Mesodermal cell (in vitro differentiated cells): Measurements from ENCODE around the gene MED27.
A peak's percentile ranks its signal among the peaks of the same experiment; 100 is the strongest.
"Not testable (repeated sequence)": the region's sequence is repeated elsewhere in the genome, so short reads cannot be mapped to it uniquely, and the experiment has no call there.

Source experiments
- H3K27ac ChIP-seq: 2 replicates; pipeline ENCODE4 v1.7.0; 2013; ENCODE audit warnings: mild to moderate bottlenecking, low read depth, low read length, moderate library complexity; ENCODE audit not compliant: severe bottlenecking
- H3K36me3 ChIP-seq: 2 replicates; pipeline ENCODE4 v1.7.1; 2013; ENCODE audit warnings: mild to moderate bottlenecking, low read length, moderate library complexity; ENCODE audit not compliant: control insufficient read depth, insufficient read depth
- H3K4me1 ChIP-seq: one replicate; pipeline ENCODE4 v1.7.1; 2013; ENCODE audit warnings: mild to moderate bottlenecking, low read length; ENCODE audit not compliant: insufficient read depth, control insufficient read depth, poor library complexity, severe bottlenecking
- H3K4me3 ChIP-seq: 2 replicates; pipeline ENCODE4 v1.7.0; 2013; ENCODE audit warnings: low read length, control low read depth, mild to moderate bottlenecking; ENCODE audit not compliant: insufficient read depth, poor library complexity, severe bottlenecking; ENCODE audit errors: extremely low read depth
- H3K9me3 ChIP-seq: 2 replicates; pipeline ENCODE4 v1.7.1; 2013; ENCODE audit warnings: mild to moderate bottlenecking, low read length, moderate library complexity; ENCODE audit not compliant: control insufficient read depth
- WGBS, 2 experiments: methylation state at CpG; one replicate each; pipeline ENCODE4 v1.1.5; 2013; ENCODE audit warnings: missing lambda C conversion rate in 2 of 2; ENCODE audit not compliant: insufficient coverage in 2 of 2; 5-methylcytosine and 5-hydroxymethylcytosine counted together

MED27 gene

GRCh38 chr9:132018957-132019405 is 60.7 kb downstream of the MED27 start:
- H3K36me3 ChIP-seq = no peaks in the 10 kb centered on the region
- no peak overlapping the region for H3K4me3 ChIP-seq
- no peaks in the 10 kb centered on the region for H3K9me3 ChIP-seq
- peaks cover 5% of the 10 kb centered on the region for H3K4me1 ChIP-seq
- WGBS, 2 experiments = 74 to 100% methylated on average over 2 to 3 of the region's 3 CpGs
- H3K27ac ChIP-seq = no peak overlapping the region

GRCh38 chr9:132016456-132016855 is 63.2 kb downstream of the MED27 start:
- Histone ChIP-seq H3K4me1 (peaks cover 5% of the 10 kb centered on the region), H3K27ac (no peak overlapping the region), H3K9me3 (no peaks in the 10 kb centered on the region), H3K36me3 (peaks cover 4% of the 10 kb centered on the region), H3K4me3 (no peak overlapping the region)
- 92 to 100% methylated on average over 2 of the region's 3 CpGs for WGBS, 2 experiments

- Histone ChIP-seq H3K27ac (no peak overlapping the region), H3K9me3 (no peaks in the 10 kb centered on the region), H3K4me3 (no peak overlapping the region), H3K4me1 (peaks cover 5% of the 10 kb centered on the region), H3K36me3 (peaks cover 4% of the 10 kb centered on the region)
- WGBS, 2 experiments = 100% methylated on average over 2 to 3 of the region's 3 CpGs
Observed at GRCh38 chr9:132015866-132016265, 63.8 kb downstream of the MED27 start.

- Histone ChIP-seq H3K4me3 (no peak overlapping the region), H3K4me1 (peaks cover 5% of the 10 kb centered on the region), H3K9me3 (no peaks in the 10 kb centered on the region), H3K27ac (peak overlapping the region; percentile 75), H3K36me3 (peaks cover 4% of the 10 kb centered on the region)
- 85 to 90% methylated on average over 3 of the region's 4 CpGs for WGBS, 2 experiments
Observed at GRCh38 chr9:132014218-132014805, 65.4 kb downstream of the MED27 start.

- peaks cover 15% of the 10 kb centered on the region for H3K4me1 ChIP-seq
Observed at GRCh38 chr9:132012704-132013357, 66.8 kb downstream of the MED27 start.

GRCh38 chr9:132011896-132012295 is 67.8 kb downstream of the MED27 start:
- Histone ChIP-seq H3K4me1 (peaks cover 15% of the 10 kb centered on the region), H3K4me3 (no peak overlapping the region), H3K27ac (no peak overlapping the region), H3K9me3 (no peaks in the 10 kb centered on the region), H3K36me3 (peaks cover 4% of the 10 kb centered on the region)
- WGBS, 2 experiments = 97 to 100% methylated on average over 1 to 3 of the region's 3 CpGs

More at GRCh38 chr9:132012704-132013357, 66.8 kb downstream of the MED27 start:
- no peak overlapping the region for H3K27ac ChIP-seq
- WGBS, 2 experiments = 92 to 97% methylated on average over 3 to 4 of the region's 7 CpGs
- no peaks in the 10 kb centered on the region for H3K9me3 ChIP-seq
- H3K4me3 ChIP-seq = no peak overlapping the region
- peaks cover 4% of the 10 kb centered on the region for H3K36me3 ChIP-seq

- peaks cover 15% of the 10 kb centered on the region for H3K4me1 ChIP-seq
- no peak overlapping the region for H3K4me3 ChIP-seq
- no peaks in the 10 kb centered on the region for H3K9me3 ChIP-seq
- no peak overlapping the region for H3K27ac ChIP-seq
- no CpG with 5 or more reads among the region's 2 CpGs for WGBS, 2 experiments
- peaks cover 4% of the 10 kb centered on the region for H3K36me3 ChIP-seq
Observed at GRCh38 chr9:132011309-132011708, 68.4 kb downstream of the MED27 start.

- WGBS, 2 experiments = no CpG with 5 or more reads among the region's 2 CpGs
- H3K4me1 ChIP-seq = peaks cover 15% of the 10 kb centered on the region
- not testable (repeated sequence) for H3K4me3 ChIP-seq, H3K27ac ChIP-seq, H3K9me3 ChIP-seq, H3K36me3 ChIP-seq
Observed at GRCh38 chr9:132010201-132010600, 69.5 kb downstream of the MED27 start.

GRCh38 chr9:132008855-132009812 is 70.5 kb downstream of the MED27 start:
- 95 to 97% methylated on average over 6 to 8 of the region's 12 CpGs for WGBS, 2 experiments

GRCh38 chr9:132008184-132008803 is 71.4 kb downstream of the MED27 start:
- peaks cover 11% of the 10 kb centered on the region for H3K4me1 ChIP-seq
- no peaks in the 10 kb centered on the region for H3K9me3 ChIP-seq
- H3K4me3 ChIP-seq = no peak overlapping the region
- peaks cover 4% of the 10 kb centered on the region for H3K36me3 ChIP-seq
- WGBS, 2 experiments = 81 to 87% methylated on average over 5 to 7 of the region's 8 CpGs
- H3K27ac ChIP-seq = no peak overlapping the region

More at GRCh38 chr9:132008855-132009812, 70.5 kb downstream of the MED27 start:
- no peak overlapping the region for H3K4me3 ChIP-seq
- peaks cover 11% of the 10 kb centered on the region for H3K4me1 ChIP-seq
- H3K27ac ChIP-seq = peak overlapping the region; percentile 36
- no peaks in the 10 kb centered on the region for H3K9me3 ChIP-seq
- peaks cover 4% of the 10 kb centered on the region for H3K36me3 ChIP-seq
